SH-SY5Y (cell line): ENCODE measurements around the gene DDIAS.

Source experiments
- GATA2 ChIP-seq: IDR thresholded peaks from 2 replicates; pipeline ENCODE4 v1.6.1; 2011; ENCODE audit warnings: mild to moderate bottlenecking, low read depth, low read length
- GATA3 ChIP-seq: IDR thresholded peaks from 2 replicates; pipeline ENCODE4 v1.6.1; 2011; ENCODE audit warnings: low read depth, mild to moderate bottlenecking, low read length, moderate library complexity

The DDIAS gene, protein sequence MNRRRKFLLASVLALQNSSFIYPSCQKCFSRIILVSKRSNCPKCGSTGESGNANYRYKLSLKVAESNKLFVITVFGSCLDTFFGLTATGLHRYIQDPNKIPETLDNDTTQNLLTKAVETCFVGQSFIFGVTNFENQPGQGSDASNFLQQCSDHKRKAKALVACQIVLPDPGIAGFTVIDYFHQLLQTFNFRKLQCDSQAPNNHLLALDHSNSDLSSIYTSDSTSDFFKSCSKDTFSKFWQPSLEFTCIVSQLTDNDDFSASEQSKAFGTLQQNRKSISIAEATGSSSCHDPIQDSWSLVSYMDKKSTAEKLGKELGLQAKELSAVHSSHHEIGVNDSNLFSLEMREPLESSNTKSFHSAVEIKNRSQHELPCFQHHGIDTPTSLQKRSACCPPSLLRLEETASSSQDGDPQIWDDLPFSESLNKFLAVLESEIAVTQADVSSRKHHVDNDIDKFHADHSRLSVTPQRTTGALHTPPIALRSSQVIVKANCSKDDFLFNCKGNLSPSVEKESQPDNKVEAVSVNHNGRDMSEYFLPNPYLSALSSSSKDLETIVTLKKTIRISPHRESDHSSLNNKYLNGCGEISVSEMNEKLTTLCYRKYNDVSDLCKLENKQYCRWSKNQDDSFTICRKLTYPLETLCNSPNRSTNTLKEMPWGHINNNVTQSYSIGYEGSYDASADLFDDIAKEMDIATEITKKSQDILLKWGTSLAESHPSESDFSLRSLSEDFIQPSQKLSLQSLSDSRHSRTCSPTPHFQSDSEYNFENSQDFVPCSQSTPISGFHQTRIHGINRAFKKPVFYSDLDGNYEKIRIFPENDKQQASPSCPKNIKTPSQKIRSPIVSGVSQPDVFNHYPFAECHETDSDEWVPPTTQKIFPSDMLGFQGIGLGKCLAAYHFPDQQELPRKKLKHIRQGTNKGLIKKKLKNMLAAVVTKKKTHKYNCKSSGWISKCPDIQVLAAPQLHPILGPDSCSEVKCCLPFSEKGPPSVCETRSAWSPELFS

DNA sequence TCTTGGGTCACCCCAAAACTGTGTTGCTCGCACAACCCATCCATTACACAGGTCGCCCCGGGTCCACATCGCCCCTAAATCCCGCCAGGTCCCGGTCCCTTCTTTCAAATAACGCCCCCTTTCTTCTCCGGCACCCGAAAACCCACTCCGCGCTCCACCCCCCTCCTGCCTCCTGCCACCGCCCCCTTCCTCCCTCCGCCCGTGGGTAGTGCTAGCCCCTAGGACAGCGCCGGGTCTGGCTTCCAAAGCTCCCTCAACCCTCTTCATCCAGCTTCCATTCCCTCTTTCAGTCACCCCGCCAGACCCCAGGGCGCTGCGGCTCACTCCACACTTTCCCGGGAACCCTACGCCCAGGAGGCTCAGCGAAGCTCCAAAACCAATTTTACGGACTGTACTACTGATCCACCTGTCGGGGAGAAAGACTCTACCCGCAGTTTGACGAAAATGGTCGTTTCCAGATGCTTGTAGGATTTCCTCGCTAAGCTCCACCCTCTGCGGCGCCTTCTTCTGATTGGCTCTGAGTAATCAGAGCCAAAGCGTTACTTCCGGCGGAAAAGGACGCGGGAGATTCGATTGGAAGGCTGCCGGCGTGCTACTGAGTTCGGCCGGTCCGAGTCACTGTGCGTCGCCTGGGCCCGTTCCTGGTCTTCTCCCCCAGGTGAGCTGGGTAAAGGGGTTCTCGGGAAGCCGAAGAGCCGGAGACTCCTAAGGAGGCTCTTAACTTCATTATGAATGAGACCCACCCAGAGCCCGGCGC, at the start of gene DDIAS:
Gene DDIAS, plus strand, starts transcription at position 572 of the 757 bp plus-strand sequence. CDS start 13,003 bp downstream, outside the sequence.
- TF ChIP-seq GATA3, result no peak
- no peak for TF ChIP-seq GATA2

DNA sequence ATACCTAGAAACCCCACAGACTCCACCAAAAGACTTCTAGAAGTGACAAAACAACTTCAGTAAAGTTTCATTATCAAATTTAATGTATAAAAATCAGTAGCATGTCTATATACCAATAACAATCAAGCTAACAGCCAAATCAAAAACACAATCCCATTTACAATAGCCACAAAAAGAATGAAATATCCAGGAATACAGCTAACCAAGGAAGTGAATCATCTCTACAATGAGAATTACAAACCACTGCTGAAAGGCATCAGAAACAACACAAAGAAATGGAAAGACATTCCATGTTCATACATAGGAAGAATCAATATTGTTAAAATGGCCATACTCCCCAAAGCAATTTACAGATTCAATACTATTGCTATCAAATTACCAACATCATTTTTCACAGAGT, 47.3 kb upstream of the DDIAS start:
- TF ChIP-seq GATA2 (no peak), GATA3 (no peak)

GRCh38 chr11:82855616-82856015, 45.9 kb upstream of the DDIAS start:
- TF ChIP-seq GATA3 (no peak), GATA2 (no peak)

DNA sequence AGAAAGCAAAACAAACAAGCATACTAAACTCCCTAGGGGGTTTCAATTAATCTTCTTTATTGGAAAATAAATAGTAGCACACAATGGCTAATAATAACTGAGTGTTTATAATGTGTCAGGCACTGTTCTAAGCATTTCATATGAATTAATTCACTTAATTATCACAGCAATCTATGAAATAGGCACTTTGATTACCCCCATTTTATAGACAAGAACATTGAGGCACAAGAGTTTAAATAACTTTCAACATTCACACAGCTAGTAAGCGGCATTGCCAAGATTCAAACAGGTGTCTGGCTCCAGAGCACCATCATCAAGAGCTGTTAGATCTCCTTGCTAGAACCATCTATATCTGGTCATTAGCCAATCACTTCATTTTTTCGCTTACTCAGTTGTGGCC, 44.4 kb upstream of the DDIAS start:
- TF ChIP-seq GATA3 (no peak), GATA2 (no peak)

DNA sequence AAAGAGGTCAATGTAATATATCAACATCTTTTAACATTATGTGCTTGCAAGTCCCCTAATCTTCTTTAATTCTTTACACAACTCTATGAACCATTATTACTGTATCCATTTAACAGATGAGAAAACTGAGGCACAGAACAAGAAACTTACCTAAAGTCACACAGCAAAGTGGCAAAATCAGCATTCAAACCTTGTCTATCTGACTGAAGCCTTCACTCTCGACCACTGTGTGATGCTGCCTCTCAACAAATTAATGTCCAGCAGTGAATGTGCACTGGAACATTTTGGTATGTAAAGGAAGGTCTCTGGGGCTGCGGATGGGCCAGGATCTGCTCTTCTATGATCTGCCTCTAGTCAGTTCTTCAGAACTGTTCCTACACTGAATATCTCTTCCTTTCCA, 43.4 kb upstream of the DDIAS start:
- TF ChIP-seq GATA2 (no peak), GATA3 (no peak)

GRCh38 chr11:82858556-82859091, 42.9 kb upstream of the DDIAS start:
- TF ChIP-seq GATA2 (no peak), GATA3 (no peak)

GRCh38 chr11:82859750-82860149, 41.8 kb upstream of the DDIAS start:
- TF ChIP-seq GATA2 (no peak), GATA3 (no peak)

DNA sequence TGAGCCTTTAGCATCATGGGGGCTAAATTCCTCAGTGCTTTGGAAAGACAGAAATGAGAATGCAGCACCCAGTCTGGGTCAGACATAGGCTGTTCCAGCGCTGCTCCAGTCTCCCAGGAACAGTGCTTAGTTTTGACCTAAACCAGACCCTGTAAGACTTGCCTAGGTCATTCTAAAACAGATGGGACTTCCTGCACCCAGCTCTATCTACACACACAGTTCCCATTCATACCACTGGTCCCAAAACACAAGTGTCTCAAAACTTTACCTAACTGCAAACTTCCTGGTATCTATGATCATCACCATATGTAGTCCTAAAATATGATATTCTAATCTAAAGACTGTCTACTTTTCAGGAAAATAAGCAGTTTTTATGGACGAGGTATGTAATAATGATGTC, 39.2 kb upstream of the DDIAS start:
- TF ChIP-seq GATA3 (no peak), GATA2 (no peak)

GRCh38 chr11:82863209-82863608, 38.3 kb upstream of the DDIAS start:
- TF ChIP-seq GATA2, result no peak
- no peak for TF ChIP-seq GATA3

DNA sequence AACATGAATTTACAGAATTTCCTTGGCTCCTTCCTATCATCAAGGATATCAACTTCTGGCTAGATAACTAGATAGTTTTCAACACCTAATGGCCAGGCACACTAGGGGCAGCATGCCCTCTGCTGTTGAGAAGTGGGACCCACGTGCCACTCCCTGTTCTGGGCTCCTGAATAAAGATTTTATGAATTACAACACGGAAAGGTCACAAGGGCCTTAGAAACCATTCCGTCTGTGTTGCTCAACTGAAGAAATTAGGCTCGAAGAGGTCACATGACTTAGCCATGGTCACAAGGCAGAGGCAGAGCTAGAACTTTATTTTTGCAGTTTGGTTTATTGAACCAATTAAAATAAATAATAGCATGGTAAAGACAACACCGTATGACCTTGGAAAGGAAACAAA, 37.3 kb upstream of the DDIAS start:
- TF ChIP-seq GATA3, result no peak
- TF ChIP-seq GATA2, result peak; percentile 16; the same call in 1 of the 2 replicates

- TF ChIP-seq GATA3 (no peak), GATA2 (no peak)
Observed at GRCh38 chr11:82865841-82866240, 35.7 kb upstream of the DDIAS start.

DNA sequence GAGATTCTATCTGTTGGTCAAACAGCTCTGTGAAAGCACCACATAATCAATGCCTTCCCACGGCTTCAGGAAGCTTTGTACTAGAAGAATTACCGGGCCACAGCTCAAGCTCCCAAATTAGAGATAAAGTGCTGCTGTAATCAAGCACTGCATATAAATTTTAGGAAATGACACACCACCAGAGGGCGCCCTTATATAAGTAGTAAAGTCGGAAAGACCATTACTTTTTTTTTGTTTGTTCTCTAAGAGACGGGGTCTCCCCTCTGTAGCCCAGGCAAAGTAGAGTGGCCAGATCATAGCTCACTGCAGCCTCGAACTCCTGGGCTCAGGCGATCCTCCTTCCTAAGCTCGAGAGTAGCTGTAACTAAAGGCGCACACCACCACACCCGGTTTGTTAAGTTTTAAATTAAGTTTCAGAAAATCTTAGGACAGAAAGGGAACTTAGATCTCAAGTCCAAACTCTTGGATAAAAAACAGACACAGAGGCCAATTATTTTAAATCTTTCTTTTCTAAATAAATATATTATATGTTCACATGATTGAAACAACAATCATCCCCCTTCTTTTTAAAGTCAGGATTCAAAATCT, 33.9 kb upstream of the DDIAS start:
- TF ChIP-seq GATA3, result no peak
- no peak for TF ChIP-seq GATA2

- no peak for TF ChIP-seq GATA2
- no peak for TF ChIP-seq GATA3
Observed at GRCh38 chr11:82869657-82870056, 31.9 kb upstream of the DDIAS start.
